ENCODE measurements around the gene DNM3. TPM values are rescaled to one million over a fixed set of nuclear protein-coding genes. Genes with fewer than 3 reads are reported as not detected.

Gene DNM3
- total RNA-seq, 1 donor from 2014 or later, result 1.6 TPM

- no peak for ATAC-seq
These were observed 411.0 kb downstream of the DNM3 start for GRCh38 chr1:172252321-172252720.

- ATAC-seq, result no peak
These were observed 411.7 kb downstream of the DNM3 start for GRCh38 chr1:172252958-172253357.

- ATAC-seq, result peak; percentile 42
These were observed 413.4 kb downstream of the DNM3 start for GRCh38 chr1:172254521-172255222.

- ATAC-seq, result peak; percentile 38
These were observed 413.9 kb downstream of the DNM3 start for GRCh38 chr1:172255223-172255560.

GRCh38 chr1:172265905-172266304 lies 424.6 kb downstream of the DNM3 start:
- no peak for ATAC-seq

GRCh38 chr1:172266528-172267174 lies 425.4 kb downstream of the DNM3 start:
- no peak for ATAC-seq

- ATAC-seq, result no peak
These were observed 426.9 kb downstream of the DNM3 start for GRCh38 chr1:172268237-172268636.

- no peak for ATAC-seq
These were observed 427.8 kb downstream of the DNM3 start for GRCh38 chr1:172269084-172269483.

GRCh38 chr1:172269644-172270043 lies 428.3 kb downstream of the DNM3 start:
- no peak for ATAC-seq

GRCh38 chr1:172270605-172271004 lies 429.3 kb downstream of the DNM3 start:
- ATAC-seq, result no peak

- ATAC-seq, result no peak
These were observed 430.8 kb downstream of the DNM3 start for GRCh38 chr1:172272087-172272486.

GRCh38 chr1:172273647-172274396 lies 432.5 kb downstream of the DNM3 start:
- no peak for ATAC-seq

GRCh38 chr1:172275478-172275877 lies 434.2 kb downstream of the DNM3 start:
- no peak for ATAC-seq

GRCh38 chr1:172276120-172276818 lies 435.0 kb downstream of the DNM3 start:
- no peak for ATAC-seq

- ATAC-seq, result no peak
These were observed 436.0 kb downstream of the DNM3 start for GRCh38 chr1:172277275-172277674.

GRCh38 chr1:172277989-172278388 lies 436.7 kb downstream of the DNM3 start:
- no peak for ATAC-seq

GRCh38 chr1:172278478-172278877 lies 437.2 kb downstream of the DNM3 start:
- ATAC-seq, result peak; percentile 52

- ATAC-seq, result no peak
These were observed 438.8 kb downstream of the DNM3 start for GRCh38 chr1:172279939-172280636.

- no peak for ATAC-seq
These were observed 442.5 kb downstream of the DNM3 start for GRCh38 chr1:172283766-172284165.

GRCh38 chr1:172286629-172287076 lies 445.4 kb downstream of the DNM3 start:
- no peak for ATAC-seq

GRCh38 chr1:172287208-172287607 lies 445.9 kb downstream of the DNM3 start:
- ATAC-seq, result no peak

GRCh38 chr1:172288581-172288980 lies 447.3 kb downstream of the DNM3 start:
- no peak for ATAC-seq
